Heart right ventricle (tissue), 16 donors: ENCODE results near the gene FBXO36. TPM values are rescaled to one million over a fixed set of nuclear protein-coding genes. Genes with fewer than 3 reads are reported as not detected.

Source experiments
- ATAC-seq, 8 donors: fragments of 200-7000 bp; cut with Tn5 transposase; one replicate each; pipeline ENCODE4 v1.9.1; 2020; ENCODE audit warnings: mild to moderate bottlenecking in 8 of 8, moderate library complexity in 8 of 8, moderate number of reproducible peaks in 1 of 8
- DNase-seq, 2 donors: peaks; one replicate each; pipeline ENCODE4 v3.0.0-alpha.2; 2020
- H3K27ac ChIP-seq, 10 donors: fragments of 200-600 bp; sonication (generic) in 2 of 10; one replicate each; pipeline versions ENCODE4 v1.5.0 to v1.8.0; 2020 to 2022; ENCODE audit warnings: mild to moderate bottlenecking in 3 of 10
- H3K27me3 ChIP-seq, 7 donors: fragments of 200-600 bp; one replicate each; pipeline ENCODE4 v1.8.0; 2021 to 2022; ENCODE audit warnings: mild to moderate bottlenecking in 2 of 7
- H3K36me3 ChIP-seq, 9 donors: fragments of 200-600 bp; sonication (generic) in 1 of 9; one replicate each; pipeline versions ENCODE4 v1.5.0 to v1.8.0; 2020 to 2022; ENCODE audit warnings: mild to moderate bottlenecking in 2 of 9
- H3K4me1 ChIP-seq, 9 donors: fragments of 200-600 bp; sonication (generic) in 1 of 9; one replicate each; pipeline versions ENCODE4 v1.5.0 to v1.8.0; 2020 to 2022; ENCODE audit warnings: mild to moderate bottlenecking in 4 of 9
- H3K4me3 ChIP-seq, 10 donors: fragments of 200-600 bp; sonication (generic) in 2 of 10; one replicate each; pipeline versions ENCODE4 v1.5.0 to v1.8.0; 2020 to 2022; ENCODE audit warnings: mild to moderate bottlenecking in 7 of 10, moderate library complexity in 2 of 10
- H3K9me3 ChIP-seq, 11 donors: fragments of 200-600 bp in 10 of 11; sonication (generic) in 2 of 11; one replicate each; pipeline versions ENCODE4 v1.5.0 to v1.8.0; 2013 to 2022; ENCODE audit warnings: mild to moderate bottlenecking in 2 of 11, control low read depth in 1 of 11, moderate library complexity in 1 of 11
- WGBS, 2 donors: extraction: QIAGEN DNeasy Blood & Tissue Kit; methylation state at CpG; one replicate each; pipeline ENCODE4 v1.1.7; 2013; ENCODE audit warnings: inconsistent platforms in 1 of 2; 5-methylcytosine and 5-hydroxymethylcytosine counted together
- intact Hi-C, 10 donors: fragments of 100-400 bp; cut with DNase I; formaldehyde crosslinking; loops; one replicate each; pipeline versions ENCODE4 v1.11.1 to v1.14.2; 2022
- polyA plus RNA-seq, 2 donors: library from polyadenylated mRNA; stranded (reverse); fragments of 200-250 nt; gene quantifications; one replicate each; pipeline ENCODE4 v1.2.3, GENCODE V29; 2013
- total RNA-seq, 10 donors: library from RNA; stranded (reverse); fragmentation: NEBNext Ultra II Directional in 3 of 10; extraction: Animal tissue kit (Norgen Biotek cat#: 25700) in 3 of 10; gene quantifications; one replicate each; pipeline versions ENCODE4 v1.2.1 to v1.2.4, GENCODE V29; 2021 to 2023
- TF ChIP-seq, protein P1 (sequence below), 9 donors: fragments of 200-600 bp; sonication (generic) in 2 of 9; IDR thresholded peaks; one replicate each; pipeline versions ENCODE4 v1.5.0 to v1.8.0; 2021 to 2022; ENCODE audit warnings: antibody characterized with exemption in 9 of 9, mild to moderate bottlenecking in 5 of 9, moderate library complexity in 1 of 9
- donor health status: Arrhythmogenic right ventricular cardiomyopathy.
- donor health status: ischemic (EF 13 %, LVEDD 7.1; RV severe dilation, severe dysfunction).
- donor health status: healthy with polysubstance abuse.
- donor health status: DM: no; HTN: yes; CAD: no.
- donor health status: DM: no; HTN: no; CAD: no.
- donor health status: ischemic (EF 25% LVEDD 6.9; RV normal size, moderate dysfunction).
- donor health status: ischemic (EF 25% LVEDD 5.7; RV mildly dilated, moderate dysfunction).
- donor health status: healthy.
- donor health status: DM: yes; HTN: yes; CAD: no.
- donor health status: Ischemic cardiomyopathy.
- donor health status: ischemic (EF 35%, LVEDD 5.7; RV mildly dilated, moderate dysfunction).
- donor health status: nonischemic (EF 11% LVEDD 7.7; RV severe dilation, severe dysfunction).
- donor health status: DM: yes; HTN: yes; CAD: no.
- donor health status: PGD.
- donor health status: ischemic (EF 29% LVEDD 5.4; RV normal size, mild dysfunction).
- donor health status: nonischemic (EF 23%, LVEDD 6.1; RV moderate dilation, normal function).

Gene FBXO36
- total and polyA plus RNA-seq, 12 donors: 0.15 to 1.4 (median 1.2) TPM

DNA sequence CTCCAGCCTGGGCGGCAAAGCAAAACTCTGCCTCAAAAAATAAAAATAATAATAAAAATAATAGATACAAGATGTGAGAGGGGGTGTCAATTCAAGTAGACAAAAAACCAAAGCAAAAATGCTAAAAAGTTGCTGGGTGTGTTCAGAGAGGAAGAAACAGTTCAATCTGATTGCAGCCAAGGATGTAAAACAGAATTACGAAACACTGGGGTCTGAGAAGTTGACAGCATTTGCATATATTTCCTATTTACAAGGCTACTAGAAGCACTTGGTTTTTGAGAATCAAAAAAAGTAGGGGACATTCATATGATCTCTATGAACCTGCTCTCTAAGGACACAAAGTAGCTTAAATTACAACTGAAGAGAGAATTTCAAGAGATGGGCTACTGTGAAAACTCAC, 8.1 kb upstream of the FBXO36 start:
- no peak for ATAC-seq
- Histone ChIP-seq H3K9me3 (no peaks in the 10 kb centered on the region), H3K4me3 (no peak overlapping the region), H3K36me3 (peaks cover 0 to 42% (median 0%) of the 10 kb centered on the region in 9 donors), H3K27me3 (no peaks in the 10 kb centered on the region), H3K27ac (no peak overlapping the region), H3K4me1 (peaks cover 2 to 85% (median 65%) of the 10 kb centered on the region in 9 donors)
- 89 to 97% methylated on average over 2 of the region's 2 CpGs for WGBS, 2 donors
- no peak for DNase-seq
- TF ChIP-seq, protein P1, sequence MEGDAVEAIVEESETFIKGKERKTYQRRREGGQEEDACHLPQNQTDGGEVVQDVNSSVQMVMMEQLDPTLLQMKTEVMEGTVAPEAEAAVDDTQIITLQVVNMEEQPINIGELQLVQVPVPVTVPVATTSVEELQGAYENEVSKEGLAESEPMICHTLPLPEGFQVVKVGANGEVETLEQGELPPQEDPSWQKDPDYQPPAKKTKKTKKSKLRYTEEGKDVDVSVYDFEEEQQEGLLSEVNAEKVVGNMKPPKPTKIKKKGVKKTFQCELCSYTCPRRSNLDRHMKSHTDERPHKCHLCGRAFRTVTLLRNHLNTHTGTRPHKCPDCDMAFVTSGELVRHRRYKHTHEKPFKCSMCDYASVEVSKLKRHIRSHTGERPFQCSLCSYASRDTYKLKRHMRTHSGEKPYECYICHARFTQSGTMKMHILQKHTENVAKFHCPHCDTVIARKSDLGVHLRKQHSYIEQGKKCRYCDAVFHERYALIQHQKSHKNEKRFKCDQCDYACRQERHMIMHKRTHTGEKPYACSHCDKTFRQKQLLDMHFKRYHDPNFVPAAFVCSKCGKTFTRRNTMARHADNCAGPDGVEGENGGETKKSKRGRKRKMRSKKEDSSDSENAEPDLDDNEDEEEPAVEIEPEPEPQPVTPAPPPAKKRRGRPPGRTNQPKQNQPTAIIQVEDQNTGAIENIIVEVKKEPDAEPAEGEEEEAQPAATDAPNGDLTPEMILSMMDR (IDR thresholded peaks at IDR 0.05): no peak
- intact Hi-C loops: loop anchor here in 3 of 10 donors (5.0 to 10.0 kb wide), 3 partner anchors 109 to 132 kb away; no protein-coding TSS in a partner anchor

DNA sequence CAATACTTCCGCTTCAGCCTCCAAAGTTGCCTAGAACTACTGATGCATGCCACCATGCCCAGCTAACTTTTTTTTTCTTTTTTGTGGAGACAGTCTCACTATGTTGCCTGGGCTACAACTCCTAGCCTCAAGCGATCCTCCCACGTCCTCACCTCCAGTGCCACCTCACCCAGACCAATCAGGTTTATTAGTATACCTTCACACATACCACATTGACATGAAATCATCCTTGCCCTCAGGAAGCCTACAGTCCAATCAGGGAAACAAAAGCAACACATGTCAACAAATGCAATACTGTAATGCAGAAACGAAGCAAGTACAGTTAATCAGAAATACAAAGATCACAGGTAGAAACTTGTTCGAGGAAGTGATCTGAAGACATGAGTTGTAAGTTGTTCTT, 4.5 kb upstream of the FBXO36 start:
- 94 to 95% methylated on average over 5 of the region's 5 CpGs for WGBS, 2 donors
- H3K27me3 ChIP-seq: no peaks in the 10 kb centered on the region
- no peak overlapping the region for H3K4me3 ChIP-seq
- peaks cover 2 to 67% (median 47%) of the 10 kb centered on the region in 9 donors for H3K4me1 ChIP-seq
- peaks cover 0 to 35% (median 0%) of the 10 kb centered on the region in 9 donors for H3K36me3 ChIP-seq
- no peak overlapping the region for H3K27ac ChIP-seq
- H3K9me3 ChIP-seq: no peaks in the 10 kb centered on the region
- DNase-seq (no peak), ATAC-seq (no peak)
- TF ChIP-seq, protein P1 (IDR thresholded peaks at IDR 0.05): no peak
- intact Hi-C loops: loop anchor here in 3 of 10 donors (5.0 to 10.0 kb wide), 3 partner anchors 113 to 123 kb away; no protein-coding TSS in a partner anchor

DNA sequence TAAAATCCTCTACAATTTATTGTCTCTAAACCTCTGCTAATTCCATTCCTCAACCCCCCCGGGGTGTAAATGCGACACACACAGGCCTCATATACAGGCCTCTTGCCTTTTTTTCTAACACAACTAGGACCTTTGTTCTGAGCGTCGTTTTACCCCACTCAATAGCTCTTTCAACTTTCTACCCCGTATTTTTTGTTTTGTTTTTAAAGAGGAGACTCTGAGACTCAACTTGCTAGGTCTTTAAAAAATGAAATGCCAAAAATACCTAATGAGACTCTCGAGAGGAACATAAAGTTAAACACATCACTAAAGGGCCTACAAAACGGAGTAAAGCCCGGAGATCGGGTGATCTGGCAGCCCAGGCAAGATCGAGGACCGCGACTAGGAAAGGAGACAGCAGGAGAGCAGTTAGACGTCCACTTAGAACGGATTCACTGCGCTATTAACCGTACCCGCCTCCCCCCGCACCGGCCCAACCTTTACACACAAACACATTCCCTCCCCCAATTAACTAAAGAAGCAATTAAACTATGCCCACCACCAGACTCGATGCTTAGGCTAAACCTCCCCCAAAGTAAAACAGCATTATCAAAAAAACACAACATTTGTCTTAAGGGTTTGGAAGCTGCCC, 2.2 kb upstream of the FBXO36 start:
- intact Hi-C loops: loop anchor here in 7 of 10 donors (5.0 to 10.0 kb wide), 2 partner anchors 115 to 118 kb away; no protein-coding TSS in a partner anchor
- no peaks in the 10 kb centered on the region for H3K9me3 ChIP-seq
- H3K4me1 ChIP-seq: peaks cover 0 to 54% (median 36%) of the 10 kb centered on the region in 9 donors
- H3K27ac ChIP-seq: peak overlapping the region in 9 of 10 donors; percentile 90 to 99 (median 98)
- no peak for DNase-seq
- peak overlapping the region in 9 of 10 donors; percentile 55 to 94 (median 79) for H3K4me3 ChIP-seq
- TF ChIP-seq, protein P1 (IDR thresholded peaks at IDR 0.05): no peak
- H3K27me3 ChIP-seq: no peaks in the 10 kb centered on the region
- ATAC-seq: no peak
- peaks cover 0 to 31% (median 0%) of the 10 kb centered on the region in 9 donors for H3K36me3 ChIP-seq
- WGBS, 2 donors: 6% methylated on average over 20 of the region's 20 CpGs

DNA sequence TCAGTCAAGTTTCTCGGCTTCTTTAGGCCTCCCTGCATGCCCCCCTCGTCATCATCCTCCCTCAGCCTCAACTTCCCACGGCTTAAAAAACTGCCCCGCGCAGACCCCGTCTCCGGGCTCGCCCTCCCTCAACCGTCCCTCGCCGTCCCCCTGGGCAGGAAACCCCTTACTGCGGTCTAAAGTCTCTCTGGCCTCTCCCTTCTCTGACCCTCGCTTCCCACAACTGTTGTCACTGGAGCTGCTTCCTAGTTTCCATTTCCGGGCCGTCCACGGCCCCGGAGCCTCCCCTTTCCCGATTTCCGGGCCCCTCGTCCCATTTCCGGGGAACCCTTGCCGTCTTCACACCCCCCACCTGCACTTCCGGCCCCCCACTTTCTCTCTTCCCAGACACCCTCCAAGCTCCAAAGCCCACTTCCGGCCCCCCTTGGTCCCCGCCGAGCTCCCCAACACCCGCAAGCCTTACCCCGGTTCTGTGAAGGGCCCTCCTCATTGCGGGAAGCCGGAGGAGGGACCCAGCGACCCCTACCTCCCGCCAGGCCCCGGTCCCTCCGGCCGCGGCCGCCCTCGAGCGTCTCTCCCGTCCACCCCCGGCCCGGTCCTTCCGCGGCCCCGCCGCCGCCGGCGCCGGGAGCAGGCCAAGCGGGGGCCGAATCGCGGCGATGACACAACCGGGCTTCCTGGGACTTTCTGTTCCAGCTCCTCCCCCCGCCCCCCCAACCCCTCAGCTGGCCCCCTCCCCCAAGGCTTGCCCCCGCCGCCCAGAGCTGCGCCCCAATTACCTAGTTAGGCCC, 1.0 kb upstream of the FBXO36 start:
- DNase-seq (peak; percentile 70 to 80), ATAC-seq (peak; percentile 48 to 71 (median 56))
- no peaks in the 10 kb centered on the region for H3K27me3 ChIP-seq
- peak overlapping the region; percentile 90 to 99 (median 98) for H3K27ac ChIP-seq
- TF ChIP-seq, protein P1 (IDR thresholded peaks at IDR 0.05): no peak
- intact Hi-C loops: loop anchor here in 7 of 10 donors (5.0 to 10.0 kb wide), 2 partner anchors 116 to 119 kb away; no protein-coding TSS in a partner anchor
- H3K4me3 ChIP-seq: peak overlapping the region; percentile 55 to 94 (median 81)
- H3K9me3 ChIP-seq: no peaks in the 10 kb centered on the region
- 0 to 1% methylated on average over 41 to 60 of the region's 60 CpGs for whole genome bisulfite sequencing, 2 donors
- peaks cover 0 to 27% (median 0%) of the 10 kb centered on the region in 9 donors for H3K36me3 ChIP-seq
- H3K4me1 ChIP-seq: peaks cover 0 to 46% (median 33%) of the 10 kb centered on the region in 9 donors
